ENCODE data around the gene FOXO1. TPM values are rescaled to one million over a fixed set of nuclear protein-coding genes. Genes with fewer than 3 reads are reported as not detected.

Gene FOXO1
- total and polyA plus RNA-seq, 9 of the 15 experiments (the other 6 are each of a cell fraction or from before 2014, with no cell fraction given) = 0.04 to 0.73 (median 0.20) TPM

GRCh38 chr13:40681341-40682146 lies 15.1 kb upstream of the FOXO1 start (continued):
- TF ChIP-seq ETV1 (tag; conservative IDR thresholded peaks at IDR 0.05; ENCODE audit: low read depth) (peak; percentile 41; the same call in 1 of the 2 replicates), HDAC2 (IDR thresholded peaks at IDR 0.05) (peak; percentile 97), ZNF395 (CRISPR knock-in tag; IDR thresholded peaks at IDR 0.05) (no peak), ZKSCAN8 (CRISPR knock-in tag; IDR thresholded peaks at IDR 0.05) (no peak), NKRF (IDR thresholded peaks at IDR 0.05; ENCODE audit: borderline replicate concordance) (no peak), ZBTB40 (IDR thresholded peaks at IDR 0.05) (no peak), ZBTB40 (CRISPR knock-in tag; IDR thresholded peaks at IDR 0.05) (no peak), ZNF224 (CRISPR knock-in tag; IDR thresholded peaks at IDR 0.05) (no peak), SMARCC2 (IDR thresholded peaks at IDR 0.05; ENCODE audit: low read depth) (no peak), CCNT2 (IDR thresholded peaks at IDR 0.05; ENCODE audit: borderline replicate concordance, extremely low read depth, insufficient read length, low read depth, low read length) (peak; percentile 33), ZNF76 (CRISPR knock-in tag; IDR thresholded peaks at IDR 0.05; ENCODE audit: borderline replicate concordance) (no peak), CHD1 (IDR thresholded peaks at IDR 0.05; ENCODE audit: low read length) (no peak), TCF15 (CRISPR knock-in tag; IDR thresholded peaks at IDR 0.05) (no peak)
